Activated T-helper 1 cell treated with anti-CD3 and anti-CD28 coated beads, Interleukin-2, amount 50 U/mL, for 16 hours (primary cell): Measurements from ENCODE around the gene AJAP1.
"Not testable (repeated sequence)": the region's sequence is repeated elsewhere in the genome, so short reads cannot be mapped to it uniquely, and the experiment has no call there.

Experiments
- DNase-seq, 2 donors: peaks; one replicate each; pipeline ENCODE4 v3.0.0-alpha.2; 2020; ENCODE audit warnings: low read depth in 1 of 2, low spot score in 1 of 2

Gene AJAP1

DNA sequence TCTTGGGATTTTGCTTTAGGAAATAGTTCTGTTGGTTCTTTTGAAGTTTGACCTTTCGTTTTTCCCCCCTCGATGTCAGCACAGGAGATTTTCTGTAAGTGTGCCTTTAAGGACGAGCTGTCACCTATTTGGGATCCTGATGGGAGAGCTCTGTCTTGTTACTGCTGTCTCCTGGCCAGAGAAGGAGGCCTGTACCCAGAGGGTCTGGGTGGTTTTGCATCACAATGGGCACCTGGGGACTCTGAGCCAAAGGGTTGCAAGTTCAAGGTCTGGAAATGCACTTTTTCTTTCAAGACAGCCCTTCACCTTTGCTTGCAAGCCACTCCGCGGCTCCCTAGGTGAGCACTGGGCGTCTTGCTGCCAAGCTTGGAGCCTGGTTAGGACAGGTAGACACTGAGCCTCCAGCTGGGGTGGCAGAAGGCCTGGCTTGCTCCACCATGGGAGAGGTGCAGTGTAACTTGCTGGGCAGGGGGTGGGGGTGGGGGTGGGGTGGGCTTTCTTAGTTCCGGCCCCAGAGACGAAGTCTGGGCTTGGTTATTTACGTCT is 2.9 kb downstream of the AJAP1 start:
- no peak for DNase-seq

DNA sequence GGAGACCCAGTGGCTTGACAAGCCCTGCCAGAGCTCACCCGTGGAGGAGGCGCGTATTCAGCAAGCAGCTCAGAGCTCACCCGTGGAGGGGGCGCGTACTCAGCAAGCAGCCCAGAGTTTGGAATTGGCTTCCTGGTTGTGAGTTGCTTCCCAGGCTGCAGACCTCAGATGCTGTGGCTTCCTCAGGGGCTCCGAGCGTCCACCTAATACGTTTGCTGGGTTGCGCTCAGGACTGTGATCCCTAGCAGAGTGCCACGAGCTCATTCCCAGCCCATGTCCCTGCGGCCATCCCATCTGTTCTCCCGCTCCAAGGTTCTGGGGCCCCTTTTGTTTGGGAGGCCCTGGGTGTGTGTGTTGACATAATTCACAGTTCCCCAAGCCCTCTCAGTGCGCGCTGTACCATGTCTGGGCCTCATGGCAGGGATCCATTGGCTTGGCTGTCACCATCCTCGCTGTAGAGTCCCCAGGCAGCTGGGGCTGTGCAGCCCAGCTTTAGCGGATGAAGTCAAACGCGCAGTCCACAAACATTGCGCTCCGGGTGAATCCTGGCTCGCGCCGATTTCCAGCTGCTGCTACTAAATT is 3.6 kb downstream of the AJAP1 start:
- no peak for DNase-seq

DNA sequence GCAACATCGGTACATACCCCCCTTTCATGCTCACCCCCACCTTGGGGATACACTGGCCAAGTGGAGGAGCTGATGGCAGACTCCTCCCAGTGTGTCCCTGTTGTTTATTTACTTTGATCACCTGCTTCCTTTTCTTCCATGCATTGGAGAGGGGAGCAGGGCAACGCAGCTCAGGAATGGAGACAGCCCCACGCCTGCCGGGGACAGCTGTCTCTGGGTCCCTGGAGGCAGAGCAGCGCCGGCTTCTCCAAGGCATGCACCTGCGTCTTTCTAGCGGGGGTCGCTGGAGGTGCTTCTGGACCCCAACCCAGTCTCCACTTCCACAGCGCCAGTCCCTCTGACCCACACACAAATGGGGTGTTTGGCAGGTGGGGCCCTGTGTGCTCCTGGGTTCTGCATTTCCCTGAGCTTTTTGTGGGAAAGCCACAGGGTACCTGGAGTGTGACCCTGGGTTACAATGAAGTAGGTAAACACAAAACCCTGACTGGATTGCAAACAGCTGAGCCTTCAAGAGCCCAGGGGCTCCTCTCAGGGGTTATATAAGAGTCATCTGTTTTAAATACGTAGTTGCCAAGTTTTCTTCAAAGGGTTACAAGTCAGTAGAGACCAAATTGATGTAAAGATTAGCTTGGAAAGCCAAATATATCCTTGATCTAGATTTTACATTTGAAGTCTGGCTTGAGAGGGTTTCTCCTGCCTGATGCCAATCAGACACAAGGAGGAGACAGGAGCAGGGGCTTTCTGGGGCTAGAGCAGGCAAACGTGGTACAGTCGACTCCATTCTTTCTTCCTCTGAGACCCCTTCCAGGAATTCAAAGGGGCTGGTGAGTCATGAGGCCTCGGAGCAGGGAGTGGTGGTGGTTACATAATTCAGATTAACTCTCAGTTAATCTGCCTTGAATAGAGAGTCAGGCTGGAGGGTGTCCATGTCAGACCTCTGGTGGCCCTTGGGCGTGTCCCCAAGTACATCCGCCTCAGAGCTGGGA is 4.5 kb downstream of the AJAP1 start:
- no peak for DNase-seq

DNA sequence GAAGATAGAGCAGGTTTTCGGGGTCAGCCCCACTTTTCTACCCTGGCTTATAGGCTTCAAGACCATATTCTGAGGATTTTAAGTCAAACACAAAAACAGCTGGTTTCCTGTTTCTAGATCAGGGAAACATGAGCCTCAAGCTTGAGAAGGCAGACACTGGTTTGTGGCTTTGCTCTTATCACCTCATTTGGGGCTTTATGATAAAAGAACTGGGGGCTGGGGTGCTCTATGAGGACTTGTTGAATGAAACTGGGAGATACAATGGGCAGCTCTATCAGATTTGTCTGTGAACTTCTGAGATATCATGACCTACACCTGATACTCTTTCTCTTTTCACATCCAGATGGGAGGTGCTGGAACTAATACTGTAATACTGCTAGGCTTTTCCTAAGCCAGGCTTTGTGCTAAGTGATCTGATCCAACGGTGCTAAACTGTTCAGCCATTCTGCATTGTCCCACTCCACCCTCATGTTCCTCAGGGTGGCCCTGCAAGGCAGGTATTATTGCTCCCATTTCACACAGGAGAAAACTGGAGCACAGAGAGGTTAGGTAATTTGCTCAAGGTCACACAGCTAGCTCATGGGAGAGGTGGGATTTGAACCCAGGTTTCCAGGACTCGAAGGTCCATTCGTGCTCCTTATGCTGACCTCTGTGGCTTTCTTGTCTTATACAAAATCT is 6.6 kb downstream of the AJAP1 start:
- no peak for DNase-seq

DNA sequence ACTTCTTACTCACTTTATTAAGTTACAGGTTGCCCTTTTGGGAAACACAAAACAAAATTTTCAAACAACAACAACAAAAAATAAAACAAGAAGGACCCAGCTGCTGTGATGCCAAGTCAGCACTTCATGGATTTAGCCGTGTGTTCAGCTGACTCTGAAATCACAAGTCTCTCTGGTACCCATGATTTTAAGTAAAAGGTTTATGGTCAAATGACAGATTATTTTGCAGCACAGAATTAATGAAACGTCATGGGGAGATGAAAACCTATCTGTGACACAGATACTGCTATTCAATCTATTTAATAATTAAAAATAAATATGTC is 7.1 kb downstream of the AJAP1 start:
- DNase-seq: no peak

DNA sequence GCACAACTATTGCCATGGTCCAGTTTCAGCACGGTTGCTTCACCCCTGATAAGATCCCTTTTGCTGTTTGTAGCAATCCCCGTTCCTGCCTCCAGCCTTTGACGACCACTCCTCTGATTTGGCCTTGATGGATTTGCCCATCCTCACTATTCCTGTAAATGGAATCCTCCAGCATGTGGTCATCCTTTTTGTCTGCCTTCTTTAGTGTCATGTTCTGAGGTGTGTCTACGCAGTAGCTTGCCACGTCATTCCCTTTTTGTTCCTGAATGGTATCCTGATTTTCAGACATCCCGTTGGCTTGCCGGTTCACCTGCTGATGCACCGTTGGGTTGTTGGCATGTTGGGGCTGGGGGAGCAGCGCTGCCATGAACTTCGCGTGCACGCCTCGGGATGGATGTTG is 7.8 kb downstream of the AJAP1 start:
- no peak for DNase-seq

DNA sequence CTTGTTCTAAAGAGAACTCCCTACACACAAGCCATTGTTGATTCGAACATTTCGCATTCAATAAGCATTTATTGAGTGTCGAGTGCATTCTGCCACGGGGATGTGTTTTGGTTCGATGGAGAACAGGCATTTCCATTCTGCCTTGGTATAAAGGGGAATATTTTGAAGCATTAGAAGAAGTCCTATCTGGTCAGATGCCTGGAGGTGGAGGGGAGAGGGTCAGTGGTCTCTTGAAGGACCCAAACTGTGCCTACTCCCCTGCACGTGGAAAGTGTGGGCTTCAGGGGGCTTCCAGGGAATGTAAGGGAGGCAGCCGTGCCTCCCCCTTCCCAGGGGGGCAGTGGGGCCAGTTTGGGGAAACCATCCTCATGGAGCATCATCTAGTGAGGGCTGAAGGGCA is 8.3 kb downstream of the AJAP1 start:
- DNase-seq: no peak

DNA sequence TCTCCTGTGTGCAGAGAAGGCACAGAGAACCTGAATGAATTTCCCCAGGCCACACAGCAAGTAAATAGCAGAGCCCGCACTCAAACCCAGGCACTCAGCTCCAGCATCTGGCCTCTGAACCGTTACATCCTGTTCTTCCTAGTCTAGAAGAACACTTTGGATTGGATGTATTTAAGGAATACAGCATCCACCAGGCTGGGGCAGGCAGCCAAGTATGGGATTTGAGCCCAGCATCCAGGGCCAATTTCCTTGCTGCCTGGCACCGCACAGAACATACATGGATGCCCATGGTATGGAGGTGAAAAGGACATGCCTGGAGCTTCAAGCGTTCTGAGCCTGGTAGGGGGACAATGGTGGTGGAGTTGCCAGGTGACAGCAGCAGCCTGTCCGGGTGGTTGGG is 9.7 kb downstream of the AJAP1 start:
- no peak for DNase-seq

DNA sequence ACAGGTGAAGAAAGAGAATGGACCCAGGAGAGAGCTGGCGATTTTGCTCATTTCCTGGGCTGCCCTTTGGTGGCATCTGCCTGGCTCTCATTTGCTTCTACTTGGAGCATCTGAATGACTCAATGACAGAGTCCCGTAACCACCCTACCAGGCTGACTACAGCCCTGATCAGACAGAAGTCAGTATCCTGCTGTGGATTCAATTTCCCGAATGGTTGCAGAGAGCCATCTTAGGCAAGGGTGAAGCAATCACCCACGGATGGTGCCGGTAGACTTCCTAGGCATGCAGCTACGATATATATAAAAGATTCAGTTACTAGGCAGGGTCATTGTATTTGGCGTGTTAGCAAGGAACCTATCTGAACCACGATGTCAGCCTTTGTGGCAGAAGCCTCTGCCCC is 10.2 kb downstream of the AJAP1 start:
- DNase-seq: no peak

DNA sequence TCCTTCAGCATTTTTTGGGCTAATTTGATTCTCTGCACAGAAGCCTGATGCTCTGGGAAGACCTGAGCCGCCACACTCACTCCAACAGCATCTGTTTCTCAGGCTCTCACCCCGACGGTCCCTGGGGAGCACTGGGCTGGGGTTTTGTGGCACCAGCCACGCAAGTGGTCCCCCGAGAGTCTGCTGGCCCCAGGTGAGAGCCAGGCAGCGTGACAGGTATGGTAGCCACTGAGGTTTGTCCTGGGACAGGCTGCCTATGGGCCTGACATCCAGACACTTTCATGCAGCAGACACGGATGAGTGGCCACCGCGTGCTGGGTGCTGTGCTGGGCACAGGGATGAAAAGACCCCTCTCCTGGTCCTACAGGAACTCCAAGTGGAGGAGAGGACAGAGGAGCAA is 11.0 kb downstream of the AJAP1 start:
- DNase-seq: no peak

DNA sequence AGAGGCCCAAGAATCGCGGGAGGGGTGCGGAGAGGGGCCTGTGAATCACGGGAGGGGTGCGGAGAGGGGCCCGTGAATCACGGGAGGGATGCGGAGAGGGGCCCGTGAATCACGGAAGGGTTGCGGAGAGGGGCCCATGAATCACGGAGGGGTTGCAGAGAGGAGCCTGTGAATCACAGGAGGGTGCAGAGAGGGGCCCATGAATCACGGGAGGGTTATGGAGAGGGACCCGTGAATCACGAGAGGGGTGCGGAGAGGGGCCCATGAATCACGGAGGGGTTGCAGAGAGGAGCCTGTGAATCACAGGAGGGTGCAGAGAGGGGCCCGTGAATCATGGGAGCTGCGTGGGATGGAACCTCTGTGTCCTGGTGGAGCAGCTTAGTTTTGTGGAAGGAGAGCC is 12.3 kb downstream of the AJAP1 start:
- DNase-seq: not testable (repeated sequence)

DNA sequence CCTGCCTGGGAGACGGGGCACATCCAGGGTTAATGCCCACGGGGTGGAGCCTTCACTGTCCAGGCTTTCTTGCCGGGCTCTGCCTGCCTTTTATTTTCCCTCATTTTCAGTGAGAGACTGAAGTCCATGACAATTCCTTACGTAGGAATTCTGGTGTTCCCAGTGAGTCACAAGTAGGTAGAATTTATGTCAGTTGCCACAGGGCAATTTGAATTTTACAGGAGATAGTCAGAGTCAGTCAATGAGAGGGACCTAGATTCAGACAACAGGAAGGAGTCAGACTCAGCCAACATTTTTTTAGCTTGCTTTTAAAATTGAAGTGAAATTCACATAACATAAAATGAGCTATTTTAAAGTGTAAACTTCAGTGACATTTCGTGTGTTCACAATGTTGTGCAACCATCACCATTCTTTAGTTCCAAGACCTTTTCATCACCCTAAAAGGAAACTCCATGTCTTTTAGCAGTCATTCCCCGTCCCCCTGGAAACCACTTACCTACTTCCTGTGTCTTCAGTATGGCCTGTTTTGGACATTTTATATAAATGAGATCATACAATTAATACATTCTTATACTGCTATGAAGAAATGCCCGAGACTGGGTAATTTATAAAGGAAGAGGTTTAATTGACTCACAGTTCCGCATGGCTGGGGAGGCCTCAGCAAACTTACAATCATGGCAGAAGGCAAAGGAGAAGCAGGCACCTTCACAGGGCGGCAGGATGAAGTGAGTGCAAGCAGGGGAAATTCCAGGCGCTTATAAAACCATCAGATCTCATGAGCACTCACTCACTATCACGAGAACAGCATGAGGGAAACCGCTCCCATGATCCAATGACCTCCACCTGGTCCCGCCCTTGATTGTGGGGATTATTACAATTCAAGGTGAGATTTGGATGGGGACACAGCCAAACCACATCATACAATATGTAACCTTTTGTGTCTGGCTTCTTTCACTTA is 14.6 kb downstream of the AJAP1 start:
- DNase-seq: no peak

DNA sequence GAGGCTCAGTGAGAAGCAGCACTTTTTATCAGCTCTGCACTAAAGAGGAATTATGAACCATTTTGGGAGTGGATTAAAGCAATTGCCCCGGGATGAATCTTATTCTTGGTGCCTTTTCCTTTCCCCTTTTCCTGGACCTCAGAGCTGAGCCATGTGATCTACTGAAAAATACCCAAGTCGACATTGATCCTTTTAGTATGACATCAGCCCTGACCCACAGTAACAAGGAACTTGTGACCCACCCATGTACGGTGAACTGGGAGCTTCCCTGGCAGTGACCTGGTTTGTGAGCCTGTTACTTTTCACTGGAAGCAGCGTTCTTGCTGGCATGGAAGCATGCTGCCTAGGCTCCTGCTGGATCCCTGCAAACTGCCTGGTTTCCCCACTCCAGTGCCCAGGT is 15.9 kb downstream of the AJAP1 start:
- DNase-seq: no peak

DNA sequence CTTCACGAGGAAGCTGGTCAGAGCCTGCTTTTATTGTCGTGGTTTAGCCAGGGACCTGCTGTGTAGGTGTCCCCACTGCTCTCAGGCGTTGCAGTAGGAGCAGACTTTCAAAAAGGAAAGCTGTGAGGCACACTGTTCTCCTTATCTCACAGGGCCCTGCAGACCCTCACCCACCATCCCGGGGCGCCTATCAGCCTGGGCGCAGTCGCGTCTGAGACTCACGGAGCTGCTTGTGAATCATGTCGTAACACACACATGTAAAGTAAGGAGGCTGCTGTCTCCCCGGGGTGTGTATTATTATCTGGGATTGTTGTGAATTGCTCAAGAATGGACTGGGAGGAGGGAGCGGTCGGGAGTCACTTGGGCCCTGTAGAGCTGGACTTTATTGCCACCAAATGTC is 17.4 kb downstream of the AJAP1 start:
- DNase-seq: no peak

DNA sequence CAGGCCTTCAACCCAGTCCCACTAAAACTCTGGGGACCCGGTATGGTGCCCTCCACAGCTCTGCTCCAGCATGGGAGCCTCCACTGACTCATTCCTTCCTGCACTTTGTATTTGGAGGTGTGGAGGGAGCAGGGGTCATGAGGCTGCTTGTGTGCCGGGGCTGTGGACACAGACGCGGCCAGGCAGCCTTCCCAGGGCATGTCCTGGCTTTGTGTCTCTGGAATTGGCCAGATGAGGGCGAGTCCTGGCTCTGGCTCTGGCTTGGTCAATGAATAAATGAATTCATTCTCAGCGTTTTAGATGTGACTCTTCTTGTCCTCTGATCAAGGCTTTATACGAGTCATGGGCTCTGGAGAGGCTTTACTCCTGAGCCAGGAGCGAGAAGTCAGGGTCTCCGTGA is 19.1 kb downstream of the AJAP1 start:
- no peak for DNase-seq

DNA sequence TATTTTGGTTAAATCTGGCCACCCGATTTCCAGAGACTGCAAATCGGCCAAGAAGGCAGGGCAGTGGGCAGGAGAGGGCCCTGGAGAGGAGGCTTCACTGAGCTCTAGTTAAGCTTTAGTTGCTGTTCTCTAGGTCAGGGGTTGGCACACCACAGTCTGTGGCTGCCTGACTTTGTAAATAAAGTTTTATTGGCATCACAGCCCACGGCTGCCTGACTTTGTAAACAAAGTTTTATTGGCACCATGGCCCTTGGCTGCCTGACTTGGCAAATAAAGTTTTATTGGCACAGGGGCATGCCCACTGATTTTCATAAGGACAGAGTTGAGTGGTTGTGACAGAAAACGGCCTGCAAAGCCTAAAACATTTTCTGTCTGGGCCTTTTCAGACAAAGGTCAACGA is 19.7 kb downstream of the AJAP1 start:
- DNase-seq: no peak

DNA sequence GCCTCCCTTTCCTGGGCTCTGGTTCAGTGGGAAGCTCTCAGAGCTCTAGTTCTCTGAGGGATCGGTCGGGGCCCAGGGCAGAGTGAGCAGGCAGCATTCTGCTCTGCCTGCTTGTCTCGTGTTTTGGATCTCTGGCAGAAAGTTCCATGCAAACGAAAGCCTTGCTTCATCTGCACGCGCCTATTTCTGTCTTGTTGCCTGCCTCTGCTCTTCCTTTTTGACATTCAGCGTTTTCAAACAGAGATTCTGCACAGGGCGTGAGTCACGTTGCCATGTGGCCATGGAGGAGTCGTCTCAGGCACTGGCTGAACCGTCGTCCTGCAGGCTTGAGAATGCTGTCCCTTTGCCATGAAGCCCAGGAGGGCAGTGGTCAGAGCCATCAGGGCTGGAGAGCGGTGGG is 20.3 kb downstream of the AJAP1 start:
- DNase-seq: no peak

DNA sequence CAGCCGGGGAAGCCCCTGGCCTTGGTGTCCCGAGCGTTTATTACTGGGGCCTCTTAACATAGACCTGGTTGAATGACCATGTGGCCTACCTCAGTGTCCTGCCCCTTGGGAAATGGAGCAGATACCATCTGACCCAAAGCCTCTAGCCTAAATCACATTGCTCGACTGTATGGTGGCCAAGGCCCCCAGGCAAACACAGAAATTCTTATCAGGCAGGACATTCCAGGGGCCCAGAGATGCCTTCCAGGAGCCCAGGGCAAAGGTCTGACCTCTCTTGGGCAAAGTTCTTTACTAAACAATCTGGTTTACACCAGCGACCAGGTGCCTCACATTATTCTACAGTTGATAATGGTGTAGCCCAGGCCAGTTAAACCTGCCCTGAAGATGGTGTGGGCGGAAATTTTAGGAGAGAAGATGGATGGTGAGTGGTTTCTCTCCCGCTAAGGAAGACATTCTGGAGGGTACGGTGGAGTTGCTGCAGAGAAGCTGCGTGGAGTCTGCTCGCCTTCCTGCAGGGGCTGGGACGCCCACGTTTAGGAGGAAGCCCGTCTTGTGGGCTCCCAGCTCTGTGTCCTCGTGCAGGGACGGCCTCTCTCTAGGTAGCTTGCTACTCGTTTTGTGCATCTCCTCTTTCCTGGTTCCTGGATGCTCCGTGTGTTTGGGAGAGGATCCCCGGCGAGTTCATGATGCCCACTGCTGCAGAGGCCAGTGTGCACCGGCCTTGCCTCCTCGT is 21.2 kb downstream of the AJAP1 start:
- no peak for DNase-seq

DNA sequence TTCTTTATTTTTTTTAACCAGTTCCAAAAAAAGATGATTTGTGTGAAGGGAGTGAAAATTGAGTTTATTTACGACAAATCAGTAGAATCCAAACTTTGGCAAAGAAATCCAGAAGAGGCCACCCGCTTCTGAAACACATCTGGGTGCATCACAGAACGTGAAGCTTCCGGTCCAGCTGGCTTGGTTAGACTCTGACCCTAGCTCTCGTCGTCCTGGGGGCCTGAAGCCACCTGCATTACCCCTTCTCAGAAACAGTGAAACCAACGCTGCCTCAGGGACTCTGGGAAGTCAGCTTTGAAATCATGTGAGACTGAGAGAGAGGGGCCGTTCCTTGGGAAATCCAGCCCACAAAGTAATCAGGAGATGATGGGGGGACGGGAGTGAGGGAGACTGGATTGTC is 21.8 kb downstream of the AJAP1 start:
- no peak for DNase-seq

DNA sequence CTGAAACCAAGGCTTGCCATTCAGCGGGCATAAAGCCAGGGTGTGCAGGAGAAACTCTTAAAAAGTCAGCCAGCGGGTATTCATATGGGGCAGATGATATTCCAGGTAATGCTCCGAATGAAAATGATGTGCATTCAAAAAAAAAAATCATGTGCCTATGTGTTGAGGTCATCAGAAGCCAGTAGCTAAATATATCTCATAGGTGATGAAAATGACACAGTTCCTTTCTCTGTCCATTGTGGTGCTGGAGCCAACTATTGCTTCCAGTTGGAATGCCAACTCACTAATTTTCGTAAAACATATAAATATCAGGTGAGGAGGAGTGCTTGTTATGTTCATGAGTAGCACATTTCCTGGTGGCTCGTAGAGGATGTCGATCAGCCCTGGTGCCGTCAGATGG is 23.2 kb downstream of the AJAP1 start:
- DNase-seq: no peak
